DOHH2 (cell line): ENCODE results near the gene LGALS14.

Experiments
- CTCF ChIP-seq: fragments of 200-600 bp; sonication (generic); IDR thresholded peaks from one replicate; pipeline ENCODE4 v1.5.1; 2014; ENCODE audit warnings: antibody characterized with exemption, mild to moderate bottlenecking, low read depth, low read length; ENCODE audit not compliant: poor library complexity, severe bottlenecking
- EZH2phosphoT487 ChIP-seq: fragments of 200-600 bp; sonication (generic); IDR thresholded peaks from 2 replicates; pipeline ENCODE4 v1.6.1; 2017; ENCODE audit warnings: borderline replicate concordance, mild to moderate bottlenecking, antibody characterized with exemption, low read length, moderate library complexity, mixed read lengths

GRCh38 chr19:39708594-39708993 is 4.3 kb downstream of the LGALS14 start:
- TF ChIP-seq CTCF (no peak), EZH2phosphoT487 (no peak)
